NCI-H187 treated with DMSO at 0.1 percent for 48 hours (cell line): ENCODE measurements around the gene RPL22.
"Not testable (repeated sequence)": the region's sequence is repeated elsewhere in the genome, so short reads cannot be mapped to it uniquely, and the experiment has no call there.

Experiments
- DNase-seq: peaks from one replicate; lab custom pipeline; 2025; lab: John Stamatoyannopoulos, UW

RPL22 gene

DNA sequence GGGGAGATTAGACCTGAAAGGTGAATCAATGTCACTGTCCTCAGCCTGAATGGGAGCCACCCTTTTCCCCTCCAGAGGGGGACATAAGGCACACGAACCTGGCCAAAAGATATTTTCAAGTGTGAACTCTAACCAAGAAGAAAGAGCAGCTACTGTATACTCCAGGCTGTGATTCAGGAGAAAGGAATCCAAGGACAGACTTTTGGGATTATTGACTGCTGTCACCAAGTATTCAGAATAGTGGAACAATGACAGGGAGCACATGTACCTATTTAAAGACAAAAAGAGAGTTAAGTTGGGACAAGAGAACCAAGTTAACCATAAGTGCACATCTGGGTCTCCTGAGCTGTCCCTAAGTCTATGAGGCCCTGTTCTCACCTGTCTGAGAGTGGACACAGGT, 34.0 kb upstream of the RPL22 start:
- no peak for DNase-seq

GRCh38 chr1:6225651-6226050, 26.3 kb upstream of the RPL22 start:
- DNase-seq = no peak

DNA sequence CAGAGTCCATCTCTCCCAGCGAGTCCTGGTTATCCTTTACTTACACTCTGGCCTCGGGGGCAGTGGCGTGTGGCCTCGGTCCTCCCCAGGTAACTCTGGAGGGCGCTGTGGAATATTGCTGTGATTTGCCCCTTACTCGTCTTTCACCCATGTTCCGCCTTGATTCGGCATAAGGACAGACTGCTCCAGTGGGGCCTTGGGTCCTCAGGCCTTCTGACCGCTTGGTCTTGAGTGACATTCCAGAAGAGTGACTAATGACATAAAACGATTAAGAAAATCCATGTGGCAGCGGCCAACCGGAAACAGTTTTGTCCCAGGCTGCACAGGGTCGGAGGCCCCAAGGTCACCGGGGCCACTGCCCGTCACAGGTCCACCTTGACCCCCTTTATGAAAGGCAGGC, 25.3 kb upstream of the RPL22 start:
- DNase-seq = no peak

DNA sequence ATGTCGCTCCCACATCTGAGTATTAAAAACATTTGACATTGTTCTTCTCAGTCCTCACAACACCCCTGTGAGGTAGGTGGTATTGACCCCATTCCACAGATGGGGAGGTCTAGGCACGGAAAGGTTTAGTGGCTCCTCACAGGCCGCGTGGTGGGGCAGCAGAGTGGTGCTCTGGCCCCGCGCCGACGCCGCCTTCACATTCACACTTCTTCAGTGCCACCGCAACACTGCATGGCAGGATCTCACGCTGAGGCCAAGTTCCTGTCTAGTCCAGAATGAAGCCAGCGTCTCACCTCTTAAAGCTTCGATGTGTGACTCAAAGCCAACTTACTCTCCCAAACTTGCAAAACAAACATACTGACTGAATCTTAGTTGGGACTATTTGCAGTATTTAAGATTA, 24.2 kb upstream of the RPL22 start:
- DNase-seq = no peak

DNA sequence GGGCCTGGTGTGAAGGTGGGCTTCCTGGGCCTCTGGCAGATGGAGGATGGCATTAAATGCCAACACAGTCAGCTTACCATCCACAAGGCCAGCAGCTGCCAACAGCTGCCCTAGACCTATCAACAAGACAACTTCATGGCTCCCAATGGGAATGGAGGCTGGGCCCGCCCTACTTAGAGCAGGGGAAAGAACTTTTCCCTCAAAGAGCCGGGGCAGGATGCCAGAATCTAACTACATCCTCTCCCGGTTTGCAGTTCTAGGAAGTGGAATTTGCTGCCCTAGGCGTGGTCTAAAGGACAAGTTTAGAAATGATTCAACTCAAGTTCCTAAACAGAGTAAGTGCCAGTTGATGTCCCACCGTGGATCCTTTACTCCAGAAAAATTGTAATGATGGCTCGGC, 23.2 kb upstream of the RPL22 start:
- DNase-seq = no peak

DNA sequence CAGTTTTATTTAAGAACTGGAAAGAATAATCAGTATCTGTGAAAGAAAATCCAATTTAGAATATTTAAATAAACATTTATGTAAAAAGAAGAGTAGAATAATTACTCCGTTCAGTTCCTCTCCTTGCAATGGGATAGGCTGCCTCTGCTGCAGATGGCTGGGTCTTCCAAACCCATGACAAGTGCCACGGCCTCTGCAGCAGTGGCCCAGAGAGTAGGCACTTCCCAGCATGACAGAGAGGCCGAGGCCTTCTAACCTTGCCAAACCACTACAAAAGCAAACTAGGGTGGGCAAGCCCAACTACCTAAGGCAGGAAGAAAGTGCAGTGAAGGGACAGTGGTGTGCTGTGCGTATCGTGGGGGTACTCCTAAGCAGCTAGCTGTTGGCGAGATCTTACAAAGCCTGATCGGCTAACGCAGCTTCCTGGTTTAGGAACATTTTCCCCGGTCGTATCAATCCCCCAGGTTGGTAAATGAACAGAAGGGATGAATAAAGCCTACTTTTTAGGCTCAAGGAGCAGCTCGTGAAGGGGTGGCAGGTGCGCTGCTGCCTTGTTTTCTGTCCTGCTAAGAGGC, 21.9 kb upstream of the RPL22 start:
- DNase-seq = no peak

- no peak for DNase-seq
These were observed 20.8 kb upstream of the RPL22 start for GRCh38 chr1:6220236-6220635.

DNA sequence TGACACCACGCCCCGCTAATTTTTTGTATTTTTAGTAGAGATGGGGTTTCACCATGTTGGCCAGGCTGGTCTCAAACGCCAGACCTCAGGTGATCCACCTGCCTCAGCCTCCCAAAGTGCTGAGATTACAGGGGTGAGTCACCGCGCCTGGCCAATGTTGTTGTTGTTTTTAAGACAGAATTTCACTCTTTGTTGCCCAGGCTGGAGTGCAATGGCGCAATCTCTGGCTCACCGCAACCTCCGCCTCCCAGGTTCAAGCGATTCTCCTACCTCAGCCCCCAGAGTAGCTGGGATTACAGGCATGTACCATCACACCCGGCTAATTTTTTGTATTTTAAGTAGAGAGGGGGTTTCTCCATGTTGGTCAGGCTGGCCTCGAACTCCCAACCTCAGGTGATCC, 20.2 kb upstream of the RPL22 start:
- not testable (repeated sequence) for DNase-seq

GRCh38 chr1:6218375-6219164, 19.2 kb upstream of the RPL22 start:
- DNase-seq = no peak

DNA sequence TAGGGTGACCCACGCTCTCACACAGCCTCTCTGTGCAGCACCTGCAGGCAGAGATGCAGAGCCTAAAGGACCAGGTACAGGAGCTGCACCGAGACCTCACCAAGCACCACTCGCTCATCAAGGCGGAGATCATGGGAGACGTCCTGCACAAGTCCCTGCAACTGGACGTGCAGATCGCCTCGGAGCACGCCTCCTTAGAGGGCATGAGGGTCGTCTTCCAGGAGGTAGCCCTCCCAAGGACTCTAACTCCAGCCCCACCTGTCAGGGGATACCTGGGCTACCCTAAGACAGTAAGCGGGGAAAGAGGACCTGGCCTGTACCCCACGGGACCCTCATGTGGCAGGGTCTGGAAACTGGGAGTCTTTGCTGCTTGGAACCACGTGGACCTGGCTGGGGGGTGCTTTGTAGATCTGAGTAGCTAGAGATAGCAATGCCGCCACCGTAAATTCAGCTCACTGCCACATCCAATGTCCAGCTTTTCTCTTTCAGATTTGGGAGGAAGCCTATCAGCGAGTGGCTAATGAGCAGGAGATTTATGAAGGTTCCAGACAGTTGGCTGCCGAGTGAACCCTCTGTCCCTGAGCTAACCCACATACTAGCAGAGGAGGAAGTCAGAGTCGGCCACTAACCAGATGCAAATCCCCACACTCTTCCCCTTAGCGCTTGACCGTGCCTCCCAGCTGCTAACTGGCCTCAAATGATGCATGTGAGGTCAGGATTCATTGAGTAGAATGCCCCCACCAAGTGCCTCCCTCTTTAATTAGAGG, 13.0 kb upstream of the RPL22 start:
- DNase-seq = no peak

DNA sequence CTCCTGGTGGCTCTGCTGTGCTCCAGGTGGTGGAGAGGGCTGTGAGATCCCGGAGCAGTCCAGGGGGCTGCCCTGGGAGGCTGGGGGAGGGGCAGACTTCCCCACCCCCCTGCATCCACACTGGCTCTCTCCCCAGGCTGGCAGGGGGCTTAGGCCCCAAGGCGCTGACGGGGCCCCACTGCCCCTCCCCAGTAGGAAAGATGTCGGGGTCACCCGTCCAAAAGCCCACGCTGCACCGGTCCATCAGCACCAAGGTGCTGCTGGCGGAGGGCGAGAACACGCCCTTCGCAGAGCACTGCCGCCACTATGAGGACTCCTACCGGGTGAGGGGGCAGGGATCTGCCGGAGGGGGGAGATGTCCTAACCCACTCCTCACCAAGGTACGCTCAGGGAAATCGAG, 12.3 kb upstream of the RPL22 start:
- no peak for DNase-seq

- DNase-seq = no peak
These were observed 11.4 kb upstream of the RPL22 start for GRCh38 chr1:6210591-6211355.

DNA sequence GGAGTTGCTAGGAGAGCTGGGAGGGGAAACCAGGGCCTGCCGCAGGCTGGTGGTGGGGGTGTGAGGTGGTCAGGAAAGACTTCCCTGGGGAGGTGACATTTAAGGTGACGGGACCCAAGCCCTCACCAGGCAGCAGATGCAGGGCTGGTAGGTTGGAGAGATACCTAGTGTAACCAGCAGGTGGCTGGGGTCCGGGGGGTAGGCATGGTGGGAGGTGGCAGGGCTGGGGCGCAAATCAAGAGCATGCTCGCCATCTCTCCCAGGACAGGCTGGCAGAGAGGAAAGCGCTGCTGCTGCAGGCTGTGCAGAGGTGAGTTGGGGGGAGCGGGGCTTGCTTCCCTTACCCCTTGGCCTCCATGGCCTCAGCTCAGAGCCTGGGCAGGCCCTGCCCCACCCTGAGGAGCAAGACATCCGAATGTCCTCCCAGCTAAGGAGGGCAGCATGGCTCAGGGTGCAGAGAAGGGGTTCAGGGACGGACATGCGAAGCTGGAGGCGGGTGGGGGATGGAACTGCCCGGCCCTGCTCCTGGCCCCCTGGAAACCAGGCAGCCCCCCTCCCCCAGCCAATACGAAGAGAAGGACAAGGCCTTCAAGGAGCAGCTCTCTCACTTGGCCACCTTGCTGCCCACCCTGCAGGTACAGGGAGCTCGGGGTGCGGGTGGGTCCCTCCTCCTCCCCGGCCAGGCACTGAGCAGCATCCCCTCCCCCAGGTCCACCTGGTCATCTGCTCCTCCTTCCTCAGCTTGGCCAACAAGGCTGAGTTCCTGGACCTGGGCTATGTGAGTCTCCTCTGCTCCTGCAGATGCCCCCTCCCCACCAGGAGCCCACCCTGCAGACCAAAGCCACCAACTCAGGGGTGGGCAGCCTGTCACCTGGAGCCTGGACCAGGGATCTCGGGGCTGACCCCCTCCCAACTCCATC, 10.5 kb upstream of the RPL22 start:
- DNase-seq = no peak

DNA sequence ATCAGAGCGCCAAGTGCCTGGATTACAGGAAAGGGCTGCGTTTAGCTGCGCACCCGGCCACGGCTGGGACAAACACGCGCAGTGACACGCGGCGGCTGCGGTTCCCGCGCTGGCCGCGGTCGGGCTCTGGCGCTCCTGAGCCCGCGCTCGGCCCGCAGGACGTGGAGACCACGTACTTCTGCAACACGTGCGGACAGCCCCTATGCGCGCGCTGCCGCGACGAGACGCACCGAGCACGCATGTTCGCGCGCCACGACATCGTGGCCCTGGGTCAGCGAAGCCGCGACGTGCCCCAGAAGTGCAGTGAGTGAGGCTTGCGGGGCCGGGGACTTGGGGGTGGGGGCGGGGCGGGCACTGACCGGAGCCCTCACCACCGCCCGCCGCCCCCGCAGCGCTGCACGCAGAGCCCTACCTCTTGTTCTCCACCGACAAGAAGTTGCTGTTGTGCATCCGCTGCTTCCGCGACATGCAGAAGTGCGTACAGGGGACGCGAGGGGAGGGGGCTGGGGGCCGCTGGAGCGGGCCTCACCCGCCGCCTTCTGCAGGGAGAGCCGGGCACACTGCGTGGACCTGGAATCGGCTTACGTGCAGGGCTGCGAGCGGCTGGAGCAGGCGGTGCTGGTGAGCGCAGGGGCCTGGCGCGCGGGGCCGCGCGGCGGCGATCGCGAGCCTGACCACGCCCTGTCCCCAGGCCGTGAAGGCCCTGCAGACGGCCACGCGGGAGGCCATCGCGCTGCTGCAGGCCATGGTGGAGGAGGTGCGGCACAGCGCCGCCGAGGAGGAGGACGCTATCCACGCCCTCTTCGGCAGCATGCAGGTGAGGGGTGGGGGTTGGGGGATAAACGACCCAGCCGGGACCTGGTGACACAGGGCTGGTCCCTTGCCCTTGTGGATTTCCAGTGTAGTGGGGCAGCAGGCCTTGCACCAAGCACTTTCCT, 9.6 kb upstream of the RPL22 start:
- no peak for DNase-seq

DNA sequence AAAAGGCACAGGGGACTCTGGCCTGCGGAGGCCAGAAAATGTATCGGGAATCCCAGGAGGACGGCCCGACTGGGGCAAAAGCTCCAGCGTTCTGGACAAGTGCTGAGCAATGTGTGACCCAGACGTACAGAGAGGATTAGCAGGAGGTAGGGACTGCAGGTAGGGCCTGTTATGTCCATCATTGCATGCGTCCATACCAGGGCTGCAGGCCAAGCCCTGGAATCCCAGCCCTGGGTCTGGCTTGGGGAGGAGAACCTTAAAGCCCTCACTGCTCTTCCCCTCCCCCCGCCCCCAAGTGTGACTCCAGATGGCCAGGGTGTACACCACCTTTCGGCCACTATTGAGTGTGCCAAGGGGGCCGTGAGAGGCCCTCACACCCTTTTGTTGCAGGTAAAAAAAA, 8.5 kb upstream of the RPL22 start:
- no peak for DNase-seq

DNA sequence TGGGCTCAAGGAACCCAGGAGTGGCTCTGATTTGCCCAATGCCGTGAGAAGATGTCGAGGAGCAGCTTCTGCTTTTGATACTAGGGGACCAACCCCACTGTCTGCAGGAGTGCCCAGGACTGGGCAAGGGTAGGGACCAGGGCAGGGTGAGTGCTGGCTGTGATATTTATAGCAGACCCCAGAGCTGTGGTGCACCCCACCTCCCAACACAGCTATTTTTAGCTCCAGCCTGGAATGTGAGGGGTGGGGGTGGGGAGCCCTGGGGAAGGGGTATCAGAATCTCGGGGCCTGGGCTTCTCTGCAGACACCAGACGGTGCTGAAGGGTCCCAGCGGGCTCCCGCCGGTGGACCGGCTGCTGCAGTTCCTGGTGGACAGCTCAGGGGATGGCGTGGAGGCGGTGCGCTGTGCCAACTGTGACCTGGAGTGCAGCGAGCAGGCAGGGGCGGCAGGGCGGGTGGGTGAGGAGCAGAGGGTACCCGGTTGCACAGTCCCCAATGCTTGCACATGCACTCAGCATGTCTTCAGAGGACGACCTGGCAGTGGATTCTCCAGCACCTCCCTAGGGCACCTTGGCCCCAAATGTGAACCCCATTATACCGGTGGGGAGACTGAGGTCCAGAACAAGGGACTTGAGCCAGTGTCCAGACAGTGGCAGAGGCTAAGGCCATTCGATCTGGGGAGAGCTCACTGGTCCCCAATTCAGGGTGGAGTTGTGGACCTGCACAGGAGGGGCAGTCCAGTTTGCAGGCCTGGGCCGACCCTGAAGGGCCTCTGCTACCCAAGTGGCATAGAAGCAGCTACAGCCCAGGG, 7.9 kb upstream of the RPL22 start:
- DNase-seq = no peak

GRCh38 chr1:6206520-6206855, 7.1 kb upstream of the RPL22 start:
- no peak for DNase-seq

DNA sequence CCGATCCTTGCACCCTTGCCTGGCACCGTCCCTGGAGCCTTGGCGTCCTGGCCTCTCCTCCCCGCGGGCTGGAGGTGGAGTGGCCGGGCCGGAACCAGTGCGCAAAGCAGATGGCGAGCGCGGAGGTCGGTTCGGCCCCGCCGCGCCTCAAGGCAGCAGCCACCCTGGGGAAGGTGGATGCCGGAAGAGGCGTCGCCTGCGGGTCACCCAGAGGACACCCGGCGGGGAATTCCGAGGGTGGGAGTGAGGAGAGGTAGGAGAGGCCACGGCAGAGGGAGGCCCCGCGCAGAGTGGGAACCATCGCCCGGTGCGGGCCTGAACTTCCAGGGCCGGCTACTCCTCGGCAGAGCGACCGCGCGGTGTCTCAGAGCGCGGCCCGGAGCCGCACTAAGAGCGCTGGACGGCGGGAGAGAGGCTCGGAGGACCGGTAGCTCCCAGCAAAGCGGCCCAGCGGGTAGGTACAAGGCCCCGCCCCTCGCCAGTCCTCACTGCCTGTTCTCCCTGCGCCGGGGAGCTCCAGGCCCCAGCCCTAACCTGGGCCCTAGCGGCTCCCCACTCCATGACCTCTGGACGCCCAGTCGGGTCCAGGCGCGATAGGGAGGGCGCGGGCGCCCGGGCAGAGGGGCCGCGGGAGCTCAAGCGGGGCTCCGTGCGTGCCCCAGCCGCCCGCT, 6.6 kb upstream of the RPL22 start, which contains the start of gene RNF207:
Gene RNF207, plus strand, starts transcription at position 271 of the 671 bp plus-strand sequence. CDS start 417 bp downstream, outside the sequence.
- DNase-seq = no peak

- no peak for DNase-seq
These were observed 2.9 kb upstream of the RPL22 start for GRCh38 chr1:6202256-6202655.
